ENCODE measurements around the gene RBMX.
"Not testable (repeated sequence)": the region's sequence is repeated elsewhere in the genome, so short reads cannot be mapped to it uniquely, and the experiment has no call there.

RBMX gene

GRCh38 chrX:136880452-136881013 is at the start of gene RBMX:
Gene RBMX, minus strand, starts transcription at chrX:136880725. Its CDS starts 1,298 bp downstream, at chrX:136879427.
- peak; percentile 93 to 95 for DNase-seq

DNA sequence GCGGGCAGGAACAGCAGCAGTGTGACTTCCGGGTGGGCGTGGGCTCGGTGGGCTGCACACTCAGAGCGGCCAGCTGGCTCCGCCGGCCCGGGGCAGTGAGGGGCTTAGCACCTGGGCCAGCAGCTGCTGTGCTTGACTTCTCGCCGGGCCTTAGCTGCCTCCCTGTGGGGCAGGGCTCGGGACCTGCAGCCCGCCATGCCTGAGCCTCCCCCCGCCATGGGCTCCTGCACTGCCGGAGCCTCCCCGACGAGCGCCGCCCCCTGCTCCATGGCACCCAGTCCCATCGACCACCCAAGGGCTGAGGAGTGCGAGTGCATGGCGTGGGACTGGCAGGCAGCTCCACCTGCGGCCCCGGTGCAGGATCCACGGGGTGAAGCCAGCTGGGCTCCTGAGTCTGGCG is 40.9 kb upstream of the RBMX start:
- DNase-seq = not testable (repeated sequence)

DNA sequence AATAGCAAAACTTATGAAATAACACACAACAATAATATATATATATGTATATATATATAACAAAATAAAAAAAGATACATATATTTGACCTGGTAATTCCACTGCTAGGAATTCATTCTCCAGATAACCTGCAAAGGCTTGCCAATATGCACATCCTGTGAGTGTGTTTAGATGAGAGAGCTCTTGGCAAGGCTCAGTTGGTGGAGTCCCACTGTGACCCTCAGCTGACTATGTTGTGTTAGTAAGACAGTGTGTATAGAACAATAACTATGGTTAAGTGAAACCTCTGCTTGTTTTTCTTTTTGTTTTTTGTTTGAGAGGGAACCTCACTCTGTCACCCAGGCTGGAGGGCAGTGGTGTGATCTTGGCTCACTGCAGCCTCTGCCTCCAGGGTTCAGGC is 39.5 kb upstream of the RBMX start:
- DNase-seq = no peak

DNA sequence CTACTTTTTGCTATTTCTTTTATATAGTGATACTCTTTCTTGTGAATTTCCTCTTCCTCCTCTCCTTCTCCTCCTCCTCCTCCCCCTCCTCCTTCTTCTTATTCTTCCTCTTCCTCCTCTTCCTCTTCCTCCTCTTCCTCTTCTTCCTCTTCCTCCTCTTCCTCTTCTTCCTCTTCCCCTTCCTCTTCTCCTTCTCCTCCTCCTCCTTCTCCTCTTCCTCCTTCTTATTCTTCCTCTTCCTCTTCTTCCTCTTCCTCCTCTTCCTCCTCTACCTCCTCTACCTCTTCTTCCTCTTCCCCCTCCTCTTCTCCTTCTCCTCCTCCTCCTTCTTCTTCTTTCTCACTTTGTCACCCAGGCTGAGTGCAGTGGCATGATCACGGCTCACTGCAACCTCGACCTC is 36.3 kb upstream of the RBMX start:
- no peak for DNase-seq

GRCh38 chrX:136911661-136912060 is 31.1 kb upstream of the RBMX start:
- not testable (repeated sequence) for DNase-seq

DNA sequence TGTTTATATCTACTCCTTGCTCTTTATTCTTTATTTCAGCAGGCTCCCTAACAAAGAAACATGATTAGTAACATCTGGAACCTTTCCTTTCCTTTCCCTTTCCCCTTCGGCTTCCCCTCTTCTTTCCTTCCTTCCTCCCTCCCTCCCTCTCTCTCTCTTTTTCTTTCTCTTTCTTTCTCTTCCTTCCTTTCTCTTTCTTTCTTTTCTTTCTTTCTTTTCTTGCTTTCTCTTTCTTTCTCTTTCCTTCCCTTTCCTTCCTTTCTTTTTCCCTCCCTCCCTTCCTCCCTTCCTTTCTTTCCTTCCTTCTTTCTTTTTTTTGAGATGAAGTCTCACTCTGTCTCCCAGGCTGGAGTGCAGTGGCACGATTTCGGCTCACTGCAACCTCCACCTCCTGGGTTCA is 30.7 kb upstream of the RBMX start:
- DNase-seq = no peak

- no peak for DNase-seq
Measured at GRCh38 chrX:136910565-136911035, 30.1 kb upstream of the RBMX start.

GRCh38 chrX:136909706-136910564 is 29.4 kb upstream of the RBMX start:
- DNase-seq = peak; percentile 87 to 91

DNA sequence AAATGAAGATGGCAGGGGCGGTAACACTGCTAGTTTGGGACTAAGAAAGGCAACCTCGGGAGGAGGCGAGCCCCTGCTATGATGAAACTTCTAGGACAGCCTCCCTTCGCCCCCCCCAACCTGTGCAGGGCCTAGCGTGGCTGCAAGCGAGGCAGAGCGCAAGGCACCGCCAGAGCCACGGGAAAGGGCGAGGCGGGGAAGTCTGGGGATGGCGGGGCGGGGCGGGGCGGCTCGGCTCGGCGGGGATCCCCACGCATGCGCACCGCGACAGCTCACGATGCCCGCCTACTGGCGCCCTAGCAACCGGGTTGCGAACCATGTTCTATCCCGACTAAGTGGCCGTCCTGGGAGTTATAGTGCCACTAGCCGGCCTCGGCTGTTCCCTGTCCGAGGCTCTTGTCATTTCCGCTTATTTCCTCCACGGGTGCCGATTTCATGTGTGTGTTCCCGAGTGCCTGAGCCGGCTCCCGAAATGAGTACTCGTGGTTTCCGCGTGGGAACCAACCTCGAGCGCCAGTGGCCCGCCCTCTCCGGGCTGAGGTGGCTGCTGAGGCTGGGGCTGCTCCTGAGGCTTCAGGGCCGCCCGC is 28.7 kb upstream of the RBMX start:
- DNase-seq = peak; percentile 65 to 89

- no peak for DNase-seq
Measured at GRCh38 chrX:136907621-136908020, 27.1 kb upstream of the RBMX start.

DNA sequence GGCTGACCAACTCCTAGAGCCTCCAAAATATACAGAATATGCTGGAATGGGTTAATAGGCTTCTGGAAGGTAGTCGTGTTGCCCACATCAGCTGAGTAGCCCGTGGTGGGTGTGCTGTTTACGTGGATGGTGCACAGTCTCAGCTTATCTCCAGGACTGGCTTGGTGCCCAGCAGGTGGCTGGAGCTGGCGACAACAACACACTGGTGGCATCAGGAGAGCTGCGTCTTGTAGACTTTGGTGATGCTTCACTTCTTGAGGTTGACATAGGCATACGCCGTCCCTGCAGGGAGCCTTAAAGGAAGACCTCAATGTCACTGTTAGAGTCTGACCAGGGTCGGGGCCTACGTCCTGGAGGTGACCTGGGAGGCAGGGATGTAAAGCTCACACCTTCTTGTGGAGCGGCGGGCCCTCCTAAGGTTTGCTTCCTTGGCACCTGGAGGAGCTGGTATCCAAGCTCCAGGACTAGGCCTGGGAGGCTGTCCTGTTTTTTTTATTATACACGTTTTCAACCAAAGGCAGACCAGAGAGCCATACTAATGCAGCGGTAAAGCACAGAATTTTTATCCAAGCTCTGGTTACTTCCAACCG is 26.5 kb upstream of the RBMX start:
- DNase-seq = no peak

DNA sequence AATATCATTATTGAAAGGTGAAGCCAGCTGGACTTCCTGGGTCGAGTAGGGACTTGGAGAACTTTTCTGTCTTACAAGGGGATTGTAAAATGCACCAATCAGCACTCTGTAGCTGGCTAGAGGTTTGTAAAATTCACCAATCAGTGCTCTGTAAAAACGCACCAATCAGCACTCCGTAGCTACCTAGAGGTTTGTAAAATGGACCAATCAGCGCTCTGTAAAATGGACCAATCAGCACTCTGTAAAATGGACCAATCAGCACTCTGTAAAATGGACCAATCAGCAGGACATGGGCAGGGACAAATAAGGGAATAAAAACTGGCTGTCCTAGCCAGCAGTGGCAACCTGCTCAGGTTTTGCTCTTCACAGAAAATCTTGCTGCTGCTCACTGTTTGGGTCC is 23.5 kb upstream of the RBMX start:
- not testable (repeated sequence) for DNase-seq

- not testable (repeated sequence) for DNase-seq
Measured at GRCh38 chrX:136900071-136900470, 19.5 kb upstream of the RBMX start.

DNA sequence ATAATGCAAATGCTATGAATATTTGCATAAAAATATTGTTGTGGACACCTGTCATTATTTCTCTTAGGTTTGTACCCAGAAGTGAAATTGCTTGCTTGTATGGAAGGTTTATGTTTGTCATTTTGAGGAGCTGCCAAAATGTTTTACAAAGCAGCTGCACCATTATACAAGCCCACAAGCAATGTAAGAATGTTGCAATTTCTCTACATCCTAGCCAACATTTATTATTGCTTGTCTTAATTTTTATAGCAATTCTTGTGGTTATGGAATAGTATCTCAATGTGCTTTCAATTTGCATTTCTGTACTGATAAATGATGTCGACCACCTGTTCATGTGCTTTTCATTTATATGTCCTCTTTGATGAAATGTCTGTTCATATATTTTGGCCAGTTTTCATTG is 18.7 kb upstream of the RBMX start:
- DNase-seq = no peak

DNA sequence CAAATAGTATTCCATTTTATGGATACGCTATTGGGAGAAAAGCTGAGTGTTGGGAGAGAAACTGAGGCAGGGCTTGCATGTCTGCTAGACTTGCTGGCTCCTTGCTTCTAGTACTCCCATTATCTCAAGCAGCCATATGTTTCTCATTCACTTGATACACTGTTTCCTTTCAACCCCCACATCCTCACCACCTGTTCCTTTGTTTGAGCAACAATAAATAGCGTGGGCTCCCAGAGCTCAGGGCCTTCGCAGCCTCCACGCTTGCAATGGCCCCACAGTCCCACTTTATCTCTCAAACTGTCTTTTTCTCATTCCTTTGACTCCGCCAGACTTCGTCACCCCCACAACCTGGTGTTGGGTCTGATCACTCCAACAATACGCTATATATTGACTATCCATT is 18.2 kb upstream of the RBMX start:
- DNase-seq = not testable (repeated sequence)

- DNase-seq = no peak
Measured at GRCh38 chrX:136896121-136896914, 15.8 kb upstream of the RBMX start.

DNA sequence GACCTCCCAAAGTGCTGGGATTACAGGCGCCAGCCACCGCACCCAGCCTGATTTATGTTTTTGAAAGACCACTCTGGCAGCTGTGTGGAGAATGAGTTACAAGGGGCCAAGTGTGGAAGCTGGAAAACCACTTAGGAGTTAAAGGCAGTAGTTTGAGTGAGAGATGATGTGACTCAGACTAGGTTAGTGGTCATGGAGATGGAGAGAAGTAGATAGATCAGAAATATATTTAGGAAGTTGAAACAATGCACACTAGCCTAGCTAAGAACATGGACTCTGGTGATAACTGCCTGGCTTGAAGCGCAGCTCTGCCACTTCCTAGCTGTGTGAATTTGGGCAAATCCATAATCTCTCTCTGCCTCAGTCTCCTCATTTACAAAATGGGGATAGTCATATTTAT is 11.9 kb upstream of the RBMX start:
- DNase-seq = no peak

DNA sequence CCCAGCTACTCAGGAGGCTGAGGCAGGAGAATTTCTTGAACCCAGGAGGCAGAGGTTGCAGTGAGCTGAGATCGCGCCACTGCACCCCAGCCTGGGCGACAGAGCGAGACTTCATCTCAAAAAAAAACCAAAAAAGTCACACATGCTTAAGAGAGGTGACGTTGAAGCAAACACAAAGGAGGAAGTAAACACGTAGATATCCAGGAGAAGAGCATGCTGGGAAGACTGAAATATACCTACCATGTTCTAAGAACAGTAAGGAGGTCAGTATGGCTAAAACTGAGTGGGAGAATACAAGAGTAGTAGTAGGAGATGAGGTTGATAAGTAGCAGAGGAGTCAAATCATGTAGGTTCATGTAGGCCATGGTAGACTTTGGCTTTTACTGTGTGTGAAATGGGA is 10.1 kb upstream of the RBMX start:
- not testable (repeated sequence) for DNase-seq

DNA sequence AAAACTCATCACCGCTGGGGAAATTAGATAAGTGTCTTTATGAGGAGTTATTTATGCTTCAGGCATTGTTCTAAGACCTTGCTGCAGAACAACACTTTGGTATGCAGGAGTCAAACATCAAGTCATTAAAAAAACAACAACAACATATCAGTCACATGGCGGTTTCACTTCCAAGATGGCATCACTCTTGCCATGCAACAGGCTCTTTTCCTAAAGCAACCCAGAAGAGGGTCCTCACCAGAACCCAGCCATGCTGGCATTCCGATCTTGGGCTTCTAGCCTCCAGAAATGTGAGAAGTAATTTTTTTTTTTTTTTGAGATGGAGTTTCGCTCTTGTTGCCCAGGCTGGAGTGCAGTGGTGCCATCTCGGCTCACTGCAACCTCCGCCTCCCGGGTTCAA is 8.7 kb upstream of the RBMX start:
- no peak for DNase-seq

- peak in 1 of 2 experiments; percentile 51 for DNase-seq
Measured at GRCh38 chrX:136880003-136880451, 498 bp downstream of the RBMX start.

GRCh38 chrX:136879001-136879687 is 1.4 kb downstream of the RBMX start:
- no peak for DNase-seq

GRCh38 chrX:136878423-136878822 is 2.1 kb downstream of the RBMX start:
- DNase-seq = no peak
